ENCODE results near the gene INSIG2. TPM values are rescaled to one million over a fixed set of nuclear protein-coding genes. Genes with fewer than 3 reads are reported as not detected.

Gene INSIG2
- total RNA-seq, 1 experiment from 2014 or later: 10.7 TPM

- TF ChIP-seq TP53 (CRISPR knock-in tag; IDR thresholded peaks at IDR 0.05) (no peak), OVOL2 (CRISPR knock-in tag; IDR thresholded peaks at IDR 0.05; ENCODE audit: borderline replicate concordance) (no peak), NFE2L1 (CRISPR knock-in tag; IDR thresholded peaks at IDR 0.05) (no peak), ZNF671 (CRISPR knock-in tag; IDR thresholded peaks at IDR 0.05) (no peak), ZNF512 (CRISPR knock-in tag; IDR thresholded peaks at IDR 0.05; ENCODE audit: borderline replicate concordance) (no peak), PRRX2 (CRISPR knock-in tag; IDR thresholded peaks at IDR 0.05) (no peak), NFYB (CRISPR knock-in tag; conservative IDR thresholded peaks at IDR 0.05; ENCODE audit: low read depth) (no peak), NR2C2 (CRISPR knock-in tag; IDR thresholded peaks at IDR 0.05) (no peak), FOXP1 (CRISPR knock-in tag; IDR thresholded peaks at IDR 0.05; ENCODE audit: borderline replicate concordance) (no peak), NR1H2 (CRISPR knock-in tag; IDR thresholded peaks at IDR 0.05) (no peak), ZNF425 (CRISPR knock-in tag; conservative IDR thresholded peaks at IDR 0.05) (no peak), MLX (CRISPR knock-in tag; IDR thresholded peaks at IDR 0.05) (no peak), TEAD4 (CRISPR knock-in tag; IDR thresholded peaks at IDR 0.05) (no peak), ZNF532 (CRISPR knock-in tag; IDR thresholded peaks at IDR 0.05; ENCODE audit: borderline replicate concordance) (no peak), ESRRA (CRISPR knock-in tag; IDR thresholded peaks at IDR 0.05; ENCODE audit: borderline replicate concordance) (no peak)
- no peaks in the 10 kb centered on the region for H3K36me3 Mint-ChIP-seq
- H3K27me3 Mint-ChIP-seq (ENCODE audit: low read depth): no peaks in the 10 kb centered on the region; the same call in 1 of the 2 replicates
- H3K27ac Mint-ChIP-seq: no peak overlapping the region
- H3K4me3 Mint-ChIP-seq: no peak overlapping the region
- ChIA-PET CTCF (interaction anchor here (1.2 to 3.0 kb wide), 5 partner anchors 13 to 57 kb away, joined by 3 to 15 read pairs (median 6); partner anchors contain the start of gene INSIG2), POLR2A (no interaction called here)
- DNase-seq (ENCODE audit: low spot score) (no peak), ATAC-seq (no peak)
- H3K9me3 Mint-ChIP-seq: no peaks in the 10 kb centered on the region
- peaks cover 2% of the 10 kb centered on the region; the same call in 1 of the 2 replicates for H3K4me1 Mint-ChIP-seq
Observed at GRCh38 chr2:118059919-118060478, 28.3 kb upstream of the INSIG2 start.

Data from WTC11 (cell line).